SU-DHL-6 (cell line): ENCODE measurements around the gene GDI2.

Experiments used
- EZH2phosphoT487 ChIP-seq: fragments of 200-600 bp; sonication (generic), shearing (Covaris generic); conservative IDR thresholded peaks from 2 replicates; pipeline ENCODE4 v1.6.1; 2018; ENCODE audit warnings: mild to moderate bottlenecking, antibody characterized with exemption, low read length, moderate library complexity, mixed read lengths
- TF ChIP-seq, protein P1 (sequence below): fragments of 200-600 bp; sonication (generic); IDR thresholded peaks from one replicate; pipeline ENCODE4 v1.5.1; 2017; ENCODE audit warnings: antibody characterized with exemption, mild to moderate bottlenecking, low read length, moderate library complexity; ENCODE audit not compliant: insufficient read depth, poor library complexity, severe bottlenecking

DNA sequence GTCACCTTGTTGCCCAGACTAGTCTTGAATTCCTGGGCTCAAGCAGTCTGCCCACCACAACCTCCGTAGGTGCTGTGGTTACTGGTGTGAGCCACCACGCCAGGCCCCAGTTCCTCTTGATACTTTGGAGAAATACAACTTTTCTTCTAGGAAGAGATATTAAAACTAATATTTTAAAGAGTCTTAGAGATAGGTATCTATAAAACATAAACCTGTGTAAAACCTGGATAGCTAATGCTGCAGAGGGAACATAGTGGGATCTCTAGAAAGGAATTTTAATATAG lies 4.8 kb upstream of the GDI2 start:
- TF ChIP-seq, protein P1, sequence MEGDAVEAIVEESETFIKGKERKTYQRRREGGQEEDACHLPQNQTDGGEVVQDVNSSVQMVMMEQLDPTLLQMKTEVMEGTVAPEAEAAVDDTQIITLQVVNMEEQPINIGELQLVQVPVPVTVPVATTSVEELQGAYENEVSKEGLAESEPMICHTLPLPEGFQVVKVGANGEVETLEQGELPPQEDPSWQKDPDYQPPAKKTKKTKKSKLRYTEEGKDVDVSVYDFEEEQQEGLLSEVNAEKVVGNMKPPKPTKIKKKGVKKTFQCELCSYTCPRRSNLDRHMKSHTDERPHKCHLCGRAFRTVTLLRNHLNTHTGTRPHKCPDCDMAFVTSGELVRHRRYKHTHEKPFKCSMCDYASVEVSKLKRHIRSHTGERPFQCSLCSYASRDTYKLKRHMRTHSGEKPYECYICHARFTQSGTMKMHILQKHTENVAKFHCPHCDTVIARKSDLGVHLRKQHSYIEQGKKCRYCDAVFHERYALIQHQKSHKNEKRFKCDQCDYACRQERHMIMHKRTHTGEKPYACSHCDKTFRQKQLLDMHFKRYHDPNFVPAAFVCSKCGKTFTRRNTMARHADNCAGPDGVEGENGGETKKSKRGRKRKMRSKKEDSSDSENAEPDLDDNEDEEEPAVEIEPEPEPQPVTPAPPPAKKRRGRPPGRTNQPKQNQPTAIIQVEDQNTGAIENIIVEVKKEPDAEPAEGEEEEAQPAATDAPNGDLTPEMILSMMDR: no peak
- TF ChIP-seq EZH2phosphoT487: no peak
